GM18502 (cell line): ENCODE measurements around the gene ZNF10.

Experiments
- ATAC-seq: cut with Tn5 transposase; IDR thresholded peaks from one replicate; pipeline ENCODE4 v1.9.1; 2021; ENCODE audit warnings: mild to moderate bottlenecking; ENCODE audit not compliant: unreplicated experiment, poor library complexity

Gene ZNF10

DNA sequence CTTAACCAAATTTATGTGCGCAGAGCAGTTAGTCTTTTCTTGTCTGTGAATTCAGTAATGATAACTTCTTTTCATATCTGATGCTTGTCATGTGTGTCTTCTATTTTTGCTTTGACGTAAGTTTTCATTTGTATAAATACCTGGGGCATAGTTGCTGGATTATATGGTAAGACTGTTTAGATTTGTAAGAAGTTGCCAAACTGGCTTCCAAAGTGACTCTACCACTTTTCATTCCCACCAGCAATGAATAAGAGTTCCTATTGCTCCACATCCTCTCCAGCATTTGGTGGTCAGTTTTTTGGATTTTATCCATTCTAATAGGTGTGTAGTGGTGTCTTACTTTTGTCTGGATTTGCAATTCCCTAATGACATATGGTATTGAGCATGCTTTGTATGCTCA lies 59.7 kb downstream of the ZNF10 start:
- ATAC-seq: no peak

GRCh38 chr12:133192847-133193246 lies 62.4 kb downstream of the ZNF10 start:
- ATAC-seq: no peak

- no peak for ATAC-seq
Observed at GRCh38 chr12:133201888-133202287, 71.5 kb downstream of the ZNF10 start.

GRCh38 chr12:133202493-133203343 lies 72.3 kb downstream of the ZNF10 start:
- no peak for ATAC-seq

DNA sequence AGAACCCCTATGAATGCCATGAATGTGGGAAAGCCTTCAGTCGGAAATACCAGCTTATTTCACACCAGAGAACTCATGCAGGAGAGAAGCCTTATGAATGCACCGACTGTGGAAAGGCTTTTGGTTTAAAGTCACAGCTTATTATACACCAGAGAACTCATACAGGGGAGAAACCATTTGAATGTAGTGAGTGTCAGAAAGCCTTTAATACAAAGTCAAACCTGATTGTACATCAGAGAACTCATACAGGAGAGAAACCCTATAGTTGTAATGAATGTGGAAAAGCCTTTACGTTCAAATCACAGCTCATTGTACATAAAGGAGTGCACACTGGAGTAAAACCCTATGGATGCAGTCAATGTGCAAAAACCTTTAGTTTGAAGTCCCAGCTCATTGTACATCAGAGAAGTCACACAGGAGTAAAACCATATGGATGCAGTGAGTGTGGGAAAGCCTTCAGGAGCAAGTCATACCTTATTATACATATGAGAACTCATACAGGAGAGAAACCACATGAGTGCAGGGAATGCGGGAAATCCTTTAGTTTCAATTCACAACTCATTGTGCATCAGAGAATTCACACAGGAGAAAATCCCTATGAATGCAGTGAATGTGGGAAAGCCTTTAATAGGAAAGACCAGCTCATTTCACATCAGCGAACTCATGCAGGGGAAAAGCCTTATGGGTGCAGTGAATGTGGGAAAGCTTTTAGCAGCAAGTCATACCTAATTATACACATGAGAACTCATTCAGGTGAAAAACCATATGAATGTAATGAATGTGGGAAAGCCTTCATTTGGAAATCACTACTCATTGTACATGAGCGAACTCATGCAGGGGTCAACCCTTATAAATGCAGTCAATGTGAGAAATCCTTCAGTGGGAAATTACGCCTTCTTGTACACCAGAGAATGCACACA lies 73.2 kb downstream of the ZNF10 start:
- ATAC-seq: no peak

DNA sequence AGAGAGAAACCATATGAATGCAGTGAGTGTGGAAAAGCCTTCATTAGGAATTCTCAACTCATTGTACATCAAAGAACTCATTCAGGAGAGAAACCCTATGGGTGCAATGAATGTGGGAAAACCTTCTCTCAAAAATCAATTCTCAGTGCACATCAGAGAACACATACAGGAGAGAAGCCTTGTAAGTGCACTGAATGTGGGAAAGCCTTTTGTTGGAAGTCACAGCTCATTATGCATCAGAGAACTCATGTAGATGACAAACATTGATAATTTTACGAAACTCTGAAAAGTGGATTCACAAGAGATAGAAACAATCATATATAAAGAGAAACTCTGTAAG lies 73.8 kb downstream of the ZNF10 start:
- no peak for ATAC-seq

DNA sequence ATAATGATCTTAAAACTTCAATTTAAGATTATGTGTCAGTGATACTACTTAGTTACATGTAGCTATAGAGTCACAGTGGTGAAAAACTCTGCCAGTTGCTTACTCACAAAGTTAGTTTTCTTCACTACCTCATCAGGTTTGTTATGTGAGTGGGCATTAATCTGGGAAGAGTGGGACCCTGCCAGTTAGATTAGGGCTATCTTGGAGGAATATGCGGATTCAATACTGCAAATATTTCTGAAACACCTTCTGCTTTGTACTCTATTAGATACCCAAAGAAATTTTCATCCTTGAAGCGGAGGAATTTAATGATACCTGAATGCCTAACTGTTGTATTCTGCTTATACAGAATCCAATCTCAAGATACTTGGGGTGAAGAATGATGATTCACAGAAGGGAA lies 76.0 kb downstream of the ZNF10 start:
- ATAC-seq: no peak
